ENCODE measurements around the gene RFX6. TPM values are rescaled to one million over a fixed set of nuclear protein-coding genes. Genes with fewer than 3 reads are reported as not detected.

Gene RFX6
- total and polyA plus RNA-seq, 10 donors: not detected

DNA sequence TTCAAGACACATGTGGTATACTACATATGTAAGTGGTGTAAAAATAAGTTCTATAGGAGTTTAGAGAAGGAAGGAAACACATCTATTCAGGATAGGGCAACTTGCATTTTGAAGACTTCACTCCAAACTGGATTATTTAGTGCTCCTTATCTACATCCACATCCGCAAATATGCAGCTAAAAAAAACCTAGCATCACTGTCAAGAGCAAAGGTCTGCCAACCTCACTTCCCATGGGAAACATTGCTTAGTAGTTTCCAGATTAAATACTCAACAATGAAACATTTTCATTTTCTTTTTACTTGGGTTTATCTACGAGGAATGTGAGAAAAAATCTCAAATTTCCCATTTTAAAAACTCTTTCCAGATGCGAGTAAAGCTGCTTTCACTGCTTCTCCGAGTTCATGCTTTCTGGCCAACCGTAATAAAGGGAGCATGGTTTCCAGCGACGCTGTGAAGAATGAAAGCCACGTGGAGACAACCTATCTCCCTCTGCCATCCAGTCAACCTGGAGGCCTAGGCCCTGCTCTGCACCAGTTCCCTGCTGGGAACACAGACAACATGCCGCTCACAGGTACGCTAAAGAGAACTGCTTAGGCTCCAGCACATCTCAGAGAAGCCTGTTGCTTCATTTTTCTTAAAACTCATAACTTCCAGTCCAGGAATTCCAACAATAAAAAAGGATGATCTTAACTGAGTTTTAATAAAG, 48.2 kb downstream of the RFX6 start:
- intact Hi-C loops (cut with DNase I; ENCODE audit: low total_unique reads): no loop called here
- DNase-seq: no peak

DNA sequence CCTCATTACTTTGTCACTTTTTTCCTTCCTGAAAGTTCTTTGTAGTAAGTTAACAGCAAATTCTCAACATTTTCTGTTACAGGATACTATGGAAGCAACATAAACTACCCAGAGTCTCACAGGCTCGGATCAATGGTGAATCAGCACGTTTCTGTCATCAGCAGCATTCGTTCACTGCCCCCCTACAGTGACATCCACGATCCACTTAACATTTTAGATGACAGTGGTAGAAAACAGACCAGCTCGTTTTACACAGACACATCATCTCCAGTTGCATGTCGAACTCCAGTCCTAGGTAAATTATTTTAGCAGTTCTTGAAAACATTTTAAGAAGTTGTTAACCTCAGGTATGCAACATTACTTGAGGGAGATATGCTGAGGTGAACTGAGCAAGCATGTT, 51.6 kb downstream of the RFX6 start:
- Histone ChIP-seq H3K36me3 (no peaks in the 10 kb centered on the region), H3K4me3 (no peak overlapping the region), H3K9me3 (no peaks in the 10 kb centered on the region), H3K4me1 (no peaks in the 10 kb centered on the region), H3K27ac (no peak overlapping the region), H3K27me3 (replicated peaks in 1 of 7) (no peaks in the 10 kb centered on the region)
- intact Hi-C loops (cut with DNase I; ENCODE audit: low total_unique reads): no loop called here
- WGBS, 5 donors: 58 to 75% (median 66%) methylated on average over 6 of the region's 6 CpGs
- TF ChIP-seq, protein P1, sequence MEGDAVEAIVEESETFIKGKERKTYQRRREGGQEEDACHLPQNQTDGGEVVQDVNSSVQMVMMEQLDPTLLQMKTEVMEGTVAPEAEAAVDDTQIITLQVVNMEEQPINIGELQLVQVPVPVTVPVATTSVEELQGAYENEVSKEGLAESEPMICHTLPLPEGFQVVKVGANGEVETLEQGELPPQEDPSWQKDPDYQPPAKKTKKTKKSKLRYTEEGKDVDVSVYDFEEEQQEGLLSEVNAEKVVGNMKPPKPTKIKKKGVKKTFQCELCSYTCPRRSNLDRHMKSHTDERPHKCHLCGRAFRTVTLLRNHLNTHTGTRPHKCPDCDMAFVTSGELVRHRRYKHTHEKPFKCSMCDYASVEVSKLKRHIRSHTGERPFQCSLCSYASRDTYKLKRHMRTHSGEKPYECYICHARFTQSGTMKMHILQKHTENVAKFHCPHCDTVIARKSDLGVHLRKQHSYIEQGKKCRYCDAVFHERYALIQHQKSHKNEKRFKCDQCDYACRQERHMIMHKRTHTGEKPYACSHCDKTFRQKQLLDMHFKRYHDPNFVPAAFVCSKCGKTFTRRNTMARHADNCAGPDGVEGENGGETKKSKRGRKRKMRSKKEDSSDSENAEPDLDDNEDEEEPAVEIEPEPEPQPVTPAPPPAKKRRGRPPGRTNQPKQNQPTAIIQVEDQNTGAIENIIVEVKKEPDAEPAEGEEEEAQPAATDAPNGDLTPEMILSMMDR (IDR thresholded peaks at IDR 0.05 in 8 of 11, conservative IDR thresholded peaks at IDR 0.05 in 3 of 11): no peak
- TF ChIP-seq POLR2A (IDR thresholded peaks at IDR 0.05) (no peak), POLR2AphosphoS5 (IDR thresholded peaks at IDR 0.05) (no peak)
- no peak for DNase-seq

More for the DNA sequence above, 48.2 kb downstream of the RFX6 start:
- 59 to 74% (median 67%) methylated on average over 10 of the region's 10 CpGs for WGBS, 5 donors
- Histone ChIP-seq H3K4me1 (no peaks in the 10 kb centered on the region), H3K9me3 (no peaks in the 10 kb centered on the region), H3K4me3 (no peak overlapping the region), H3K27me3 (replicated peaks in 1 of 7) (no peaks in the 10 kb centered on the region), H3K36me3 (no peaks in the 10 kb centered on the region), H3K27ac (no peak overlapping the region)
- TF ChIP-seq, protein P1 (IDR thresholded peaks at IDR 0.05 in 8 of 11, conservative IDR thresholded peaks at IDR 0.05 in 3 of 11): no peak
- TF ChIP-seq POLR2AphosphoS5 (IDR thresholded peaks at IDR 0.05) (no peak), POLR2A (IDR thresholded peaks at IDR 0.05) (no peak)

- Histone ChIP-seq H3K27ac (no peak overlapping the region), H3K27me3 (replicated peaks in 1 of 7) (no peaks in the 10 kb centered on the region), H3K36me3 (no peaks in the 10 kb centered on the region), H3K9me3 (no peaks in the 10 kb centered on the region), H3K4me3 (no peak overlapping the region), H3K4me1 (no peaks in the 10 kb centered on the region)
- WGBS, 5 donors: 40 to 89% (median 81%) methylated on average over 1 of the region's 1 CpG
- TF ChIP-seq, protein P1 (IDR thresholded peaks at IDR 0.05 in 8 of 11, conservative IDR thresholded peaks at IDR 0.05 in 3 of 11): no peak
- TF ChIP-seq POLR2A (IDR thresholded peaks at IDR 0.05): no peak
- TF ChIP-seq POLR2AphosphoS5 (IDR thresholded peaks at IDR 0.05): no peak
- intact Hi-C loops (cut with DNase I; ENCODE audit: low total_unique reads): no loop called here
- no peak for DNase-seq
These were observed 52.8 kb downstream of the RFX6 start for GRCh38 chr6:116929825-116930224.

DNA sequence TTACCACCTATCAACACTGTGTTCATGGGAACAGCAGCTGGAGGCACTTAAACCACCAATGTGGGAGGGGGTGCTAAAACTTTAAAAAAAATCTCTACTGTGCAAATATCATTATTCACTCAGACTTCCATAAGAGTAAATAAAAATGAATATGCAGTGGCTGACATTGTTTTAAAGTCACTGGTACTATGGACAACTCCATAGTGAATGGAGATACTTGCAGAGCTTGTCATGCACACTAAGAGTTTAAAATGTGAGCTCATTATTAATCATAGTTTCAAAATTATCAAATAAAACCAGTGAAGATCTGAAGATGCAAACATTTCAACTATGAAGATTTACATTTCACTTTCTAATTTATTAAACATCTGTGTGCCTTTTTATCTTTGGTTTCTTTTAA, 54.4 kb downstream of the RFX6 start:
- Histone ChIP-seq H3K36me3 (no peaks in the 10 kb centered on the region), H3K9me3 (no peaks in the 10 kb centered on the region), H3K4me3 (no peak overlapping the region), H3K27me3 (replicated peaks in 1 of 7) (no peaks in the 10 kb centered on the region), H3K4me1 (no peaks in the 10 kb centered on the region), H3K27ac (no peak overlapping the region)
- DNase-seq: no peak
- no peak for TF ChIP-seq POLR2AphosphoS5 (IDR thresholded peaks at IDR 0.05)
- no peak for TF ChIP-seq POLR2A (IDR thresholded peaks at IDR 0.05)
- TF ChIP-seq, protein P1 (IDR thresholded peaks at IDR 0.05 in 8 of 11, conservative IDR thresholded peaks at IDR 0.05 in 3 of 11): no peak
- intact Hi-C loops (cut with DNase I; ENCODE audit: low total_unique reads): no loop called here

Measured in spleen (tissue), 11 donors.